ENCODE measurements around the gene PTPRT.

The PTPRT gene

DNA sequence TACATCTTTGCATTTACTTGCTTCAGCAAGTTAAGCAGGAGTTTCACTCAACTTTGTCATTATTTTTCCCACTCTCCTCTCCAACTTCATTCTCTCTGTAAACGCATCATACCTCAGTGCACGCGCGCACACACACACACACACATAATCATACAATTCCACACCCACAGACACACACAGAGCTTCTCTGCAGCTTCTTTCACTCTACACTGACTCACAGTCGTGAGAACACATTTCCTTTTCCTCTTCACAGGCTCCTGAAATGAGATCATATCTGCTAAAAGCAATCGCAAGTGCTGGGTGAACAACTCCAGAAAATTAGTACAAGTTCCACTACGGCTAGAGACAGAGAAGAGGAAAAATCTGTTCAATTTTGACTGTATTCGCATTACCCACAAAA, 215.4 kb downstream of the PTPRT start:
- in situ Hi-C loops (cut with MboI; ENCODE audit: low pct_unique_long_range_greater_than_20kb, low sequenced_read_pairs, unreplicated experiment): no loop called here
- no peak for TF ChIP-seq CTCF (IDR thresholded peaks at IDR 0.05; ENCODE audit: extremely low read depth, insufficient read depth, missing control alignments)
- no peak for DNase-seq (ENCODE audit: low spot score)

DNA sequence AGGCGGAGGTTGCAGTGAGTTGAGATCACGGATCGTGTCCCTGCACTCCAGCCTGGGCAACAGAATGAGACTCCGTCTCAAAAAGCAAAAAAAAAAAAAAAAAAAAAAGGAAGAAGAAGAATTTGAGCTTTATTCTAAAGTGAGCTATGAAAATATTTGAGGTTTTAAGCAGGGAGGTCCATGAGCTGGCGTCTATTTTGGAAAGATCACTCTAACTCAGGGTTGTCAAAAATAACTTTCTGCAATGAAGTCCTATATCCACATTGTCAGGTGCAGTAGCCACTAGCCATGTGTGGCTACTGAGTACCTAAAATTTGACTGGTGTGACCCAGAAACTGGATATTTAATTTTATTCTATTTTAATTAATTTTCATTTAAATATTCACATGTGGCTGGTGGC, 217.1 kb downstream of the PTPRT start:
- DNase-seq (ENCODE audit: low spot score): no peak
- in situ Hi-C loops (cut with MboI; ENCODE audit: low pct_unique_long_range_greater_than_20kb, low sequenced_read_pairs, unreplicated experiment): no loop called here
- no peak for TF ChIP-seq CTCF (IDR thresholded peaks at IDR 0.05; ENCODE audit: extremely low read depth, insufficient read depth, missing control alignments)

GRCh38 chr20:42968746-42969145, 221.0 kb downstream of the PTPRT start:
- in situ Hi-C loops (cut with MboI; ENCODE audit: low pct_unique_long_range_greater_than_20kb, low sequenced_read_pairs, unreplicated experiment): no loop called here
- TF ChIP-seq CTCF (IDR thresholded peaks at IDR 0.05; ENCODE audit: extremely low read depth, insufficient read depth, missing control alignments): no peak
- DNase-seq (ENCODE audit: low spot score): no peak

- in situ Hi-C loops (cut with MboI; ENCODE audit: low pct_unique_long_range_greater_than_20kb, low sequenced_read_pairs, unreplicated experiment): no loop called here
- no peak for TF ChIP-seq CTCF (IDR thresholded peaks at IDR 0.05; ENCODE audit: extremely low read depth, insufficient read depth, missing control alignments)
- no peak for DNase-seq (ENCODE audit: low spot score)
Measured at GRCh38 chr20:42963796-42964195, 225.9 kb downstream of the PTPRT start.

- TF ChIP-seq CTCF (IDR thresholded peaks at IDR 0.05; ENCODE audit: extremely low read depth, insufficient read depth, missing control alignments): no peak
- no peak for DNase-seq (ENCODE audit: low spot score)
- in situ Hi-C loops (cut with MboI; ENCODE audit: low pct_unique_long_range_greater_than_20kb, low sequenced_read_pairs, unreplicated experiment): no loop called here
Measured at GRCh38 chr20:42961771-42962170, 227.9 kb downstream of the PTPRT start.

DNA sequence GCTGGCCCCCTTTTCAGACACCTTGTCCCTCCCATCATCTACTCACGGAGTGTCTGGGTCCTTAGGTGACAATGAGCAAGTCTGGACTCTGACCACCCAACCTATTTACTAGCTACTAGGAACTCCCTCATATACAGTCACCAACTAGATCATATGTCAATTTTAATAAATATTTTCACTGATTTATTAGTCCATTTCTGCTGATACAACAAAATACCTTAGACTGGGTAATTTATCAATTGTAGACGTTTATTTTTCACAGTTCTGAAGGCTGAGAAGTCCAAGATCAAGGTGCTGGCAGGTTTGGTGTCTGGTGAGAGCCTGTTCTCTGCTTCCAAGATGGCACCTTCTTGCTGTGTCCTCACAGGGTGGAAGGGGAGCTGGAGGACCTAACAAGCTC, 229.7 kb downstream of the PTPRT start:
- DNase-seq (ENCODE audit: low spot score): no peak

More for the DNA sequence above, 229.7 kb downstream of the PTPRT start:
- TF ChIP-seq CTCF (IDR thresholded peaks at IDR 0.05; ENCODE audit: extremely low read depth, insufficient read depth, missing control alignments): no peak
- in situ Hi-C loops (cut with MboI; ENCODE audit: low pct_unique_long_range_greater_than_20kb, low sequenced_read_pairs, unreplicated experiment): no loop called here

All from GM13977 (cell line).